Measurements from ENCODE around the gene ZNF236.
"Not testable (repeated sequence)": the region's sequence is repeated elsewhere in the genome, so short reads cannot be mapped to it uniquely, and the experiment has no call there.

Gene ZNF236

GRCh38 chr18:77008576-77009315 lies 186.4 kb downstream of the ZNF236 start:
- DNase-seq: no peak

- no peak for DNase-seq
Measured at GRCh38 chr18:77009675-77010074, 187.3 kb downstream of the ZNF236 start.

GRCh38 chr18:77012120-77012519 lies 189.8 kb downstream of the ZNF236 start:
- no peak for DNase-seq

- no peak for DNase-seq
Measured at GRCh38 chr18:77012806-77013541, 190.6 kb downstream of the ZNF236 start.

- DNase-seq: no peak
Measured at GRCh38 chr18:77013811-77014521, 191.6 kb downstream of the ZNF236 start.

- DNase-seq: no peak
Measured at GRCh38 chr18:77014538-77014937, 192.2 kb downstream of the ZNF236 start.

GRCh38 chr18:77015169-77015568 lies 192.8 kb downstream of the ZNF236 start:
- DNase-seq: no peak

- no peak for DNase-seq
Measured at GRCh38 chr18:77015771-77016710, 193.7 kb downstream of the ZNF236 start.

GRCh38 chr18:77016936-77017335 lies 194.6 kb downstream of the ZNF236 start:
- no peak for DNase-seq

- DNase-seq: no peak
Measured at GRCh38 chr18:77017355-77017754, 195.0 kb downstream of the ZNF236 start.

GRCh38 chr18:77018650-77019049 lies 196.3 kb downstream of the ZNF236 start:
- not testable (repeated sequence) for DNase-seq

- DNase-seq: no peak
Measured at GRCh38 chr18:77019641-77020040, 197.3 kb downstream of the ZNF236 start.
